Measurements from ENCODE around the gene ADGRA1. TPM values are rescaled to one million over a fixed set of nuclear protein-coding genes. Genes with fewer than 3 reads are reported as not detected.

Gene ADGRA1
- total RNA-seq, 2 experiments from 2014 or later, result not detected

GRCh38 chr10:133096616-133097269 lies 9.0 kb downstream of the ADGRA1 start:
- no peak overlapping the region for H3K27ac Mint-ChIP-seq
- intact Hi-C loops (cut with micrococcal nuclease), result no loop called here
- no peak overlapping the region for H3K4me3 Mint-ChIP-seq
- DNase-seq, result peak; percentile 33
- ChIA-PET POLR2A (no interaction called here), CTCF (no interaction called here)
- peaks cover 3% of the 10 kb centered on the region for H3K4me1 Mint-ChIP-seq (ENCODE audit: low read depth)
- no peaks in the 10 kb centered on the region for H3K9me3 Mint-ChIP-seq
- H3K36me3 Mint-ChIP-seq, result no peaks in the 10 kb centered on the region
- H3K27me3 Mint-ChIP-seq, result peaks cover 12% of the 10 kb centered on the region

GRCh38 chr10:133097418-133097817 lies 9.7 kb downstream of the ADGRA1 start:
- POLR2A ChIA-PET, result no interaction called here
- intact Hi-C loops (cut with micrococcal nuclease), result no loop called here

GRCh38 chr10:133097961-133098360 lies 10.2 kb downstream of the ADGRA1 start:
- H3K36me3 Mint-ChIP-seq, result no peaks in the 10 kb centered on the region
- H3K4me1 Mint-ChIP-seq (ENCODE audit: low read depth), result peaks cover 3% of the 10 kb centered on the region
- no peak for DNase-seq
- no peaks in the 10 kb centered on the region for H3K9me3 Mint-ChIP-seq
- intact Hi-C loops (cut with micrococcal nuclease), result no loop called here
- no peak overlapping the region for H3K4me3 Mint-ChIP-seq
- no peak overlapping the region for H3K27ac Mint-ChIP-seq
- peaks cover 14% of the 10 kb centered on the region for H3K27me3 Mint-ChIP-seq
- ChIA-PET CTCF (no interaction called here), POLR2A (no interaction called here)

More at GRCh38 chr10:133097418-133097817, 9.7 kb downstream of the ADGRA1 start:
- peaks cover 3% of the 10 kb centered on the region for H3K4me1 Mint-ChIP-seq (ENCODE audit: low read depth)
- CTCF ChIA-PET, result no interaction called here
- H3K4me3 Mint-ChIP-seq, result no peak overlapping the region
- H3K27me3 Mint-ChIP-seq, result peaks cover 14% of the 10 kb centered on the region
- no peaks in the 10 kb centered on the region for H3K9me3 Mint-ChIP-seq
- no peak for DNase-seq
- H3K36me3 Mint-ChIP-seq, result no peaks in the 10 kb centered on the region
- H3K27ac Mint-ChIP-seq, result no peak overlapping the region

GRCh38 chr10:133098426-133099124 lies 10.9 kb downstream of the ADGRA1 start:
- Mint-ChIP-seq H3K27ac (no peak overlapping the region), H3K27me3 (peaks cover 14% of the 10 kb centered on the region), H3K9me3 (no peaks in the 10 kb centered on the region), H3K4me1 (ENCODE audit: low read depth) (peaks cover 3% of the 10 kb centered on the region), H3K4me3 (no peak overlapping the region), H3K36me3 (no peaks in the 10 kb centered on the region)
- intact Hi-C loops (cut with micrococcal nuclease), result no loop called here
- CTCF ChIA-PET, result no interaction called here
- POLR2A ChIA-PET, result no interaction called here
- no peak for DNase-seq

GRCh38 chr10:133099571-133099970 lies 11.8 kb downstream of the ADGRA1 start:
- no peaks in the 10 kb centered on the region for H3K36me3 Mint-ChIP-seq

GRCh38 chr10:133100186-133100585 lies 12.5 kb downstream of the ADGRA1 start:
- intact Hi-C loops (cut with micrococcal nuclease), result no loop called here
- Mint-ChIP-seq H3K9me3 (no peaks in the 10 kb centered on the region), H3K4me1 (ENCODE audit: low read depth) (peaks cover 3% of the 10 kb centered on the region), H3K27me3 (peaks cover 17% of the 10 kb centered on the region), H3K27ac (no peak overlapping the region), H3K4me3 (no peak overlapping the region), H3K36me3 (no peaks in the 10 kb centered on the region)
- ChIA-PET POLR2A (no interaction called here), CTCF (no interaction called here)
- no peak for DNase-seq

More at GRCh38 chr10:133099571-133099970, 11.8 kb downstream of the ADGRA1 start:
- Mint-ChIP-seq H3K27me3 (peaks cover 14% of the 10 kb centered on the region), H3K4me3 (no peak overlapping the region), H3K27ac (no peak overlapping the region), H3K4me1 (ENCODE audit: low read depth) (peaks cover 3% of the 10 kb centered on the region), H3K9me3 (no peaks in the 10 kb centered on the region)
- ChIA-PET CTCF (no interaction called here), POLR2A (no interaction called here)
- intact Hi-C loops (cut with micrococcal nuclease), result no loop called here
- no peak for DNase-seq

- Mint-ChIP-seq H3K27ac (no peak overlapping the region), H3K27me3 (peaks cover 17% of the 10 kb centered on the region), H3K36me3 (no peaks in the 10 kb centered on the region), H3K4me1 (ENCODE audit: low read depth) (peaks cover 3% of the 10 kb centered on the region), H3K4me3 (no peak overlapping the region), H3K9me3 (no peaks in the 10 kb centered on the region)
- DNase-seq, result peak; percentile 58
- intact Hi-C loops (cut with micrococcal nuclease), result no loop called here
- POLR2A ChIA-PET, result no interaction called here
- CTCF ChIA-PET, result no interaction called here
These were observed 13.1 kb downstream of the ADGRA1 start for GRCh38 chr10:133100706-133101415.

GRCh38 chr10:133101416-133101810 lies 13.7 kb downstream of the ADGRA1 start:
- intact Hi-C loops (cut with micrococcal nuclease), result no loop called here
- no peak overlapping the region for H3K4me3 Mint-ChIP-seq
- no peaks in the 10 kb centered on the region for H3K9me3 Mint-ChIP-seq
- POLR2A ChIA-PET, result no interaction called here
- H3K27me3 Mint-ChIP-seq, result peaks cover 17% of the 10 kb centered on the region
- no peak for DNase-seq
- H3K27ac Mint-ChIP-seq, result no peak overlapping the region
- CTCF ChIA-PET, result no interaction called here
- H3K36me3 Mint-ChIP-seq, result no peaks in the 10 kb centered on the region
- H3K4me1 Mint-ChIP-seq (ENCODE audit: low read depth), result peaks cover 3% of the 10 kb centered on the region

GRCh38 chr10:133102415-133103095 lies 14.8 kb downstream of the ADGRA1 start:
- ChIA-PET CTCF (no interaction called here), POLR2A (no interaction called here)
- Mint-ChIP-seq H3K27me3 (peaks cover 14% of the 10 kb centered on the region), H3K27ac (no peak overlapping the region), H3K9me3 (peaks cover 10% of the 10 kb centered on the region), H3K4me3 (no peak overlapping the region), H3K4me1 (ENCODE audit: low read depth) (peaks cover 3% of the 10 kb centered on the region), H3K36me3 (no peaks in the 10 kb centered on the region)
- no peak for DNase-seq
- intact Hi-C loops (cut with micrococcal nuclease), result no loop called here

GRCh38 chr10:133103311-133103910 lies 15.7 kb downstream of the ADGRA1 start:
- Mint-ChIP-seq H3K4me1 (ENCODE audit: low read depth) (peaks cover 3% of the 10 kb centered on the region), H3K4me3 (no peak overlapping the region), H3K9me3 (peaks cover 18% of the 10 kb centered on the region), H3K27ac (no peak overlapping the region), H3K36me3 (no peaks in the 10 kb centered on the region), H3K27me3 (peaks cover 14% of the 10 kb centered on the region)
- ChIA-PET POLR2A (no interaction called here), CTCF (no interaction called here)
- DNase-seq, result no peak
- intact Hi-C loops (cut with micrococcal nuclease), result no loop called here

GRCh38 chr10:133104068-133104962 lies 16.6 kb downstream of the ADGRA1 start:
- Mint-ChIP-seq H3K4me3 (no peak overlapping the region), H3K4me1 (ENCODE audit: low read depth) (peaks cover 3% of the 10 kb centered on the region), H3K9me3 (peaks cover 25% of the 10 kb centered on the region), H3K27ac (no peak overlapping the region), H3K27me3 (peaks cover 14% of the 10 kb centered on the region), H3K36me3 (no peaks in the 10 kb centered on the region)
- intact Hi-C loops (cut with micrococcal nuclease), result no loop called here
- DNase-seq, result no peak
- ChIA-PET CTCF (no interaction called here), POLR2A (no interaction called here)

Data from activated CD4-positive, alpha-beta memory T cell treated with anti-CD3 and anti-CD28 coated beads for 36 hours (primary cell).